HL-60 (cell line): ENCODE data around the gene MPPED1.

ENCODE experiments used
- CTCF ChIP-seq: IDR thresholded peaks from one replicate; pipeline ENCODE4 v1.5.1; 2011; ENCODE audit warnings: low read length, control low read depth, inconsistent platforms; ENCODE audit not compliant: insufficient read depth
- GABPA ChIP-seq: IDR thresholded peaks from 2 replicates; pipeline ENCODE4 v1.6.1; 2012; ENCODE audit warnings: low read depth

GRCh38 chr22:43504068-43504467 lies 92.3 kb downstream of the MPPED1 start:
- TF ChIP-seq GABPA (no peak), CTCF (no peak)
